HepG2 (cell line): ENCODE results near the gene DPEP2NB. TPM values are rescaled to one million over a fixed set of nuclear protein-coding genes. Genes with fewer than 3 reads are reported as not detected.

ENCODE experiments used
- AGO1 ChIP-seq: fragments of 200-400 bp; formaldehyde crosslinking; IDR thresholded peaks from 2 replicates; pipeline ENCODE4 v1.6.1; 2017; ENCODE audit warnings: mild to moderate bottlenecking, low read depth, low read length, moderate library complexity; ENCODE audit not compliant: poor library complexity, severe bottlenecking
- ARID3A ChIP-seq: IDR thresholded peaks from 2 replicates; pipeline ENCODE4 v1.6.1; 2012; ENCODE audit warnings: low read depth, low read length, improper control_type of control experiment
- CC2D1A ChIP-seq: sonication (generic); formaldehyde crosslinking; IDR thresholded peaks from 2 replicates; pipeline ENCODE4 v1.8.1; 2023; ENCODE audit warnings: mild to moderate bottlenecking, missing genetic modification reagents
- CENPT ChIP-seq: sonication (generic); formaldehyde crosslinking; IDR thresholded peaks from 2 replicates; pipeline ENCODE4 v1.8.0; 2022; ENCODE audit warnings: low read depth, mild to moderate bottlenecking, moderate library complexity, missing genetic modification reagents
- DRAP1 ChIP-seq: IDR thresholded peaks from 2 replicates; pipeline ENCODE4 v1.6.1; 2016; ENCODE audit warnings: missing genetic modification reagents, missing compliant biosample characterization
- HNF1B ChIP-seq: sonication (generic); formaldehyde crosslinking; IDR thresholded peaks from 2 replicates; pipeline ENCODE4 v1.5.1; 2020; ENCODE audit warnings: mild to moderate bottlenecking, moderate library complexity, missing genetic modification reagents
- KDM2A ChIP-seq: sonication (generic); formaldehyde crosslinking; IDR thresholded peaks from 2 replicates; pipeline ENCODE4 v1.4.0; 2020; ENCODE audit warnings: low read depth, missing genetic modification reagents, borderline replicate concordance
- NR2F6 ChIP-seq, 2 experiments: IDR thresholded peaks; 2 replicates each; pipeline ENCODE4 v1.6.1; 2016; ENCODE audit warnings: antibody characterized with exemption in 1 of 2, mild to moderate bottlenecking in 1 of 2
- RBM22 ChIP-seq: fragments of 200-400 bp; formaldehyde crosslinking; optimal IDR thresholded peaks from 2 replicates; pipeline ENCODE3; 2017; ENCODE audit warnings: mild to moderate bottlenecking, low read length, moderate library complexity
- ZKSCAN5 ChIP-seq: sonication (generic); formaldehyde crosslinking; IDR thresholded peaks from 2 replicates; pipeline ENCODE4 v1.5.1; 2020; ENCODE audit warnings: mild to moderate bottlenecking, missing genetic modification reagents
- ZSCAN21 ChIP-seq: sonication (generic); formaldehyde crosslinking; IDR thresholded peaks from 2 replicates; pipeline ENCODE4 v1.8.0; 2022; ENCODE audit warnings: mild to moderate bottlenecking, missing genetic modification reagents, moderate library complexity, borderline replicate concordance
- polyA plus RNA-seq, 8 experiments: library from polyadenylated mRNA; depleted of rRNA in 3 of 8; stranded (reverse) in 7 of 8; unstranded in 1 of 8; fragments of >200 nt; fragmentation: Illumina TruSeq in 4 of 8; extraction: Trizol in 4 of 8; gene quantifications; 2 replicates each; pipeline versions ENCODE4 v1.2.1 to v1.2.3, GENCODE V29; 2011 to 2016; ENCODE audit warnings: low read depth in 4 of 8, missing spikeins in 1 of 8, mixed read lengths in 1 of 8; ENCODE audit not compliant: insufficient read depth in 1 of 8
- total RNA-seq, 5 experiments: library from RNA; depleted of rRNA; stranded (reverse); fragments of >200 nt; fragmentation: Illumina TruSeq; extraction: Trizol; gene quantifications; 2 replicates each; pipeline ENCODE4 v1.2.3, GENCODE V29; 2016; ENCODE audit warnings: low read depth in 1 of 5
- TF ChIP-seq, protein P1 (sequence below): sonication (generic); formaldehyde crosslinking; IDR thresholded peaks from 2 replicates; pipeline ENCODE4 v1.4.0; 2020; ENCODE audit warnings: missing genetic modification reagents, borderline replicate concordance
- TF ChIP-seq, protein P2 (sequence below): sonication (generic); formaldehyde crosslinking; IDR thresholded peaks from 2 replicates; pipeline ENCODE4 v1.9.0; 2021; ENCODE audit warnings: missing genetic modification reagents, borderline replicate concordance
- TF ChIP-seq, protein P3 (sequence below): sonication (generic); formaldehyde crosslinking; IDR thresholded peaks from 2 replicates; pipeline ENCODE4 v1.5.1; 2020; ENCODE audit warnings: missing genetic modification reagents, mild to moderate bottlenecking, borderline replicate concordance
- TF ChIP-seq, protein P4 (sequence below): sonication (generic); formaldehyde crosslinking; IDR thresholded peaks from 2 replicates; pipeline ENCODE4 v1.8.1; 2022; ENCODE audit warnings: mild to moderate bottlenecking, missing genetic modification reagents

DPEP2NB gene
- total and polyA plus RNA-seq, 2 of the 13 experiments (the other 11 are each of a cell fraction or from before 2014, with no cell fraction given): not detected

- TF ChIP-seq, protein P1, sequence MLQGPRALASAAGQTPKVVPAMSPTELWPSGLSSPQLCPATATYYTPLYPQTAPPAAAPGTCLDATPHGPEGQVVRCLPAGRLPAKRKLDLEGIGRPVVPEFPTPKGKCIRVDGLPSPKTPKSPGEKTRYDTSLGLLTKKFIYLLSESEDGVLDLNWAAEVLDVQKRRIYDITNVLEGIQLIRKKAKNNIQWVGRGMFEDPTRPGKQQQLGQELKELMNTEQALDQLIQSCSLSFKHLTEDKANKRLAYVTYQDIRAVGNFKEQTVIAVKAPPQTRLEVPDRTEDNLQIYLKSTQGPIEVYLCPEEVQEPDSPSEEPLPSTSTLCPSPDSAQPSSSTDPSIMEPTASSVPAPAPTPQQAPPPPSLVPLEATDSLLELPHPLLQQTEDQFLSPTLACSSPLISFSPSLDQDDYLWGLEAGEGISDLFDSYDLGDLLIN (CRISPR knock-in tag): 0 out of 2 replicates have a peak, but pooled peaks have one; percentile 29
- TF ChIP-seq, protein P2, sequence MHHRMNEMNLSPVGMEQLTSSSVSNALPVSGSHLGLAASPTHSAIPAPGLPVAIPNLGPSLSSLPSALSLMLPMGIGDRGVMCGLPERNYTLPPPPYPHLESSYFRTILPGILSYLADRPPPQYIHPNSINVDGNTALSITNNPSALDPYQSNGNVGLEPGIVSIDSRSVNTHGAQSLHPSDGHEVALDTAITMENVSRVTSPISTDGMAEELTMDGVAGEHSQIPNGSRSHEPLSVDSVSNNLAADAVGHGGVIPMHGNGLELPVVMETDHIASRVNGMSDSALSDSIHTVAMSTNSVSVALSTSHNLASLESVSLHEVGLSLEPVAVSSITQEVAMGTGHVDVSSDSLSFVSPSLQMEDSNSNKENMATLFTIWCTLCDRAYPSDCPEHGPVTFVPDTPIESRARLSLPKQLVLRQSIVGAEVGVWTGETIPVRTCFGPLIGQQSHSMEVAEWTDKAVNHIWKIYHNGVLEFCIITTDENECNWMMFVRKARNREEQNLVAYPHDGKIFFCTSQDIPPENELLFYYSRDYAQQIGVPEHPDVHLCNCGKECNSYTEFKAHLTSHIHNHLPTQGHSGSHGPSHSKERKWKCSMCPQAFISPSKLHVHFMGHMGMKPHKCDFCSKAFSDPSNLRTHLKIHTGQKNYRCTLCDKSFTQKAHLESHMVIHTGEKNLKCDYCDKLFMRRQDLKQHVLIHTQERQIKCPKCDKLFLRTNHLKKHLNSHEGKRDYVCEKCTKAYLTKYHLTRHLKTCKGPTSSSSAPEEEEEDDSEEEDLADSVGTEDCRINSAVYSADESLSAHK (CRISPR knock-in tag): no peak
- TF ChIP-seq HNF1B (CRISPR knock-in tag) (peak; percentile 86), CC2D1A (peak; percentile 86; the same call in 1 of the 2 replicates), AGO1 (no peak), ZKSCAN5 (CRISPR knock-in tag) (no peak), NR2F6 (IDR thresholded peaks at IDR 0.05) (0 out of 2 replicates have a peak, but pooled peaks have one; percentile 7), NR2F6 (CRISPR knock-in tag; IDR thresholded peaks at IDR 0.05) (peak; percentile 16; the same call in 1 of the 2 replicates), ZSCAN21 (CRISPR knock-in tag) (no peak), DRAP1 (CRISPR knock-in tag) (peak; percentile 73), KDM2A (CRISPR knock-in tag) (peak; percentile 87), CENPT (CRISPR knock-in tag) (no peak; the same call in 1 of the 2 replicates), ARID3A (no peak), RBM22 (no peak)
- TF ChIP-seq, protein P3, sequence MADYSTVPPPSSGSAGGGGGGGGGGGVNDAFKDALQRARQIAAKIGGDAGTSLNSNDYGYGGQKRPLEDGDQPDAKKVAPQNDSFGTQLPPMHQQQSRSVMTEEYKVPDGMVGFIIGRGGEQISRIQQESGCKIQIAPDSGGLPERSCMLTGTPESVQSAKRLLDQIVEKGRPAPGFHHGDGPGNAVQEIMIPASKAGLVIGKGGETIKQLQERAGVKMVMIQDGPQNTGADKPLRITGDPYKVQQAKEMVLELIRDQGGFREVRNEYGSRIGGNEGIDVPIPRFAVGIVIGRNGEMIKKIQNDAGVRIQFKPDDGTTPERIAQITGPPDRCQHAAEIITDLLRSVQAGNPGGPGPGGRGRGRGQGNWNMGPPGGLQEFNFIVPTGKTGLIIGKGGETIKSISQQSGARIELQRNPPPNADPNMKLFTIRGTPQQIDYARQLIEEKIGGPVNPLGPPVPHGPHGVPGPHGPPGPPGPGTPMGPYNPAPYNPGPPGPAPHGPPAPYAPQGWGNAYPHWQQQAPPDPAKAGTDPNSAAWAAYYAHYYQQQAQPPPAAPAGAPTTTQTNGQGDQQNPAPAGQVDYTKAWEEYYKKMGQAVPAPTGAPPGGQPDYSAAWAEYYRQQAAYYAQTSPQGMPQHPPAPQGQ (CRISPR knock-in tag): 0 out of 2 replicates have a peak, but pooled peaks have one; percentile 14
- TF ChIP-seq, protein P4, sequence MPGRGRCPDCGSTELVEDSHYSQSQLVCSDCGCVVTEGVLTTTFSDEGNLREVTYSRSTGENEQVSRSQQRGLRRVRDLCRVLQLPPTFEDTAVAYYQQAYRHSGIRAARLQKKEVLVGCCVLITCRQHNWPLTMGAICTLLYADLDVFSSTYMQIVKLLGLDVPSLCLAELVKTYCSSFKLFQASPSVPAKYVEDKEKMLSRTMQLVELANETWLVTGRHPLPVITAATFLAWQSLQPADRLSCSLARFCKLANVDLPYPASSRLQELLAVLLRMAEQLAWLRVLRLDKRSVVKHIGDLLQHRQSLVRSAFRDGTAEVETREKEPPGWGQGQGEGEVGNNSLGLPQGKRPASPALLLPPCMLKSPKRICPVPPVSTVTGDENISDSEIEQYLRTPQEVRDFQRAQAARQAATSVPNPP (CRISPR knock-in tag): peak; percentile 90; the same call in 1 of the 2 replicates
Observed at GRCh38 chr16:67968400-67969253, 47.1 kb downstream of the DPEP2NB start, which contains the start of gene SLC12A4 (continued).
